ENCODE data around the gene DNM3.

Gene DNM3

DNA sequence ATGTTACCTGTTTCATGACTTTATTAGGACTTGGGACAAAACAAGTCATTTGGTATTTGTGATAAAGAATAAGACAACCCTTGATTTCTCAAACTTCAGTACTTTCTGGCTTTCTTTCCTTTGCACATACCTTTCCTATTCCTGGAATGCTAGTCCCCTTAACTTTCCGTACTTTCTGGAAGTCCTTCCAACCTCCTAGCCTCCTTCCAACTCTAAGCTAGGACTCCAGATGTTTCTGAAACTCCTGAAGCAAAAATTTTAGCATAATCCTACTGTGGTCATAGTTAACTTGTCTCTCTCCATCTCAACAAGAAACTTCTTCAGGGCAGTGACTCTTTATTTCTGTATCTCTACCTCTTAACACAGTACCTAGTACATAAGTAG lies 559.4 kb downstream of the DNM3 start:
- Mint-ChIP-seq H3K27me3 (no peaks in the 10 kb centered on the region), H3K4me3 (no peak overlapping the region), H3K9me3 (no peaks in the 10 kb centered on the region), H3K36me3 (ENCODE audit: insufficient read depth) (peaks cover 2% of the 10 kb centered on the region), H3K27ac (ENCODE audit: low read depth) (no peak overlapping the region), H3K4me1 (peaks cover 47% of the 10 kb centered on the region)
- DNase-seq (ENCODE audit: low spot score in 2 of 2), result no peak
- no peak for ATAC-seq (replicated peaks; ENCODE audit: extremely low read depth, poor library complexity, severe bottlenecking)

DNA sequence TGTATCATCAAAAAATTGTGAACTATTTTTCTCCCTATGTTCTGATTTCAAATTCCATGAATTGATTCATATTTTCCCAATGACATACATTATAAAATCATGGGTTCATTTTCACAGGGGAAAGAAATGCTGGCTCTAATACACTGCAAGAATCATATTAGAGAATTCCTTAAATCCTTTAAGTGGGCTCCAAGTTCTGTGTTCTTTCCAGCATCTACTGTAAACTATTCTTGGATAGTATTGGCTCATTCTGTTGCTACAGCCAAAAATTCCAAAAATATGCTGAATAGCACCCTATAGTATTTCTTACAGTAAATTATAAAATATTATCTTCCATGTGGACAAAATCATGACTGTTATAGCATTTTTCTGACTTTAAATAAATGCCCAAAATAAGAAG lies 560.2 kb downstream of the DNM3 start:
- H3K27ac Mint-ChIP-seq (ENCODE audit: low read depth), result no peak overlapping the region
- H3K27me3 Mint-ChIP-seq, result no peaks in the 10 kb centered on the region
- peaks cover 47% of the 10 kb centered on the region for H3K4me1 Mint-ChIP-seq
- no peak for ATAC-seq (replicated peaks; ENCODE audit: extremely low read depth, poor library complexity, severe bottlenecking)
- DNase-seq (ENCODE audit: low spot score in 2 of 2), result no peak
- H3K36me3 Mint-ChIP-seq (ENCODE audit: insufficient read depth), result peaks cover 4% of the 10 kb centered on the region
- H3K9me3 Mint-ChIP-seq, result no peaks in the 10 kb centered on the region
- H3K4me3 Mint-ChIP-seq, result no peak overlapping the region

DNA sequence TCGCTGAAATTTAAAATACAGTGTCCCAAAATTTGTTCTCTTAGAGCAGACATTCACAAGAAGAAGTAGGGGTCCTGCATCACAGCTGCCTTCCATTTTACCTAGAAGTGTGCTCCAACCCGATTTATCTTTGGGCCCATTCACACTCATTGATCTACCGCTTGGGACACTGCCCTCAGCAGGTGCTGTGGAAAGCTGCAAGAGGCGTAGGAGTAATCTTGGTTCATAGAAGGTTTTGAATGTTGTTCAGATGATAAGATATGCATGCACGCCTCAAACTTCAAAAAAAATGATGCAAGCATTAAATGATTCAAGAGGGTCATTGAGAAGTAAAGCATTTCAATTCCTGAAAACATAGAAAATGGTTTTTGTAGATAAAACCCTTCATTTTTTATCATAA lies 560.6 kb downstream of the DNM3 start:
- Mint-ChIP-seq H3K27ac (ENCODE audit: low read depth) (no peak overlapping the region), H3K27me3 (no peaks in the 10 kb centered on the region), H3K4me1 (peaks cover 47% of the 10 kb centered on the region), H3K9me3 (no peaks in the 10 kb centered on the region), H3K4me3 (no peak overlapping the region), H3K36me3 (ENCODE audit: insufficient read depth) (peaks cover 4% of the 10 kb centered on the region)
- DNase-seq (ENCODE audit: low spot score in 2 of 2), result no peak
- ATAC-seq (replicated peaks; ENCODE audit: extremely low read depth, poor library complexity, severe bottlenecking), result no peak

DNA sequence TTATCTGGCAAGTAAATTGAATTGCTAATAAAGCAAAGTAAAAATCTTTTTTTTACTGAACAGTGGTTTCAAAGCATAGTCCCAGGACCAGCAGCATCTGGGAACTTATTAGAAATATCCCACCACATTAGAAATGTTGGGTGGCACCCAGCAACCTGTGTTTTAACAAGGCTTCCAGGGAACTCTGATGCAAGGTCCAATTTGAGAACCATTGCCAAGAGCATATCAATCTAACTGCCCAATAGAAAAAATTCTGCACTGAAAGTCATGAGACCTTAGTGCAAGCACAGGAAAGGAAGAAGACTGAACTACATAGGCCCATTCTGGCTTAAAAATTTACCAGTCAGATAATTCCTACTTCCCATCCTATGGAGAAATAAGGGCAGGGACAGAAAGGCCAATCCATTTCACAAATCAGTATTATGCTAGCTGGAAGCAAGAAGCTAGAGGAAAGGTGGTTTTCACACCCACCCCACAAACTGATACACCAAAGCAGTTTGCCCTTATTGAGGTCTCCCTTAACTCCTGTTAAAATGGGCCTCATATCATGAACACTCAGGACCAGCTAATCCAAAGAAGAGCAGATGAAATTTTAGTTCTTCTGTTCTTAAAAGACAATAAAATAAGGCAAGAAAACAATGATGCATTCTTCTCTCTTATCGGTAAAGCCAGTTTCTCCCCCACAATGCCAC lies 561.7 kb downstream of the DNM3 start:
- Mint-ChIP-seq H3K27me3 (no peaks in the 10 kb centered on the region), H3K4me3 (no peak overlapping the region), H3K4me1 (peaks cover 43% of the 10 kb centered on the region), H3K36me3 (ENCODE audit: insufficient read depth) (peaks cover 2% of the 10 kb centered on the region), H3K9me3 (no peaks in the 10 kb centered on the region), H3K27ac (ENCODE audit: low read depth) (no peak overlapping the region)
- DNase-seq (ENCODE audit: low spot score in 2 of 2) (no peak), ATAC-seq (replicated peaks; ENCODE audit: extremely low read depth, poor library complexity, severe bottlenecking) (no peak)

DNA sequence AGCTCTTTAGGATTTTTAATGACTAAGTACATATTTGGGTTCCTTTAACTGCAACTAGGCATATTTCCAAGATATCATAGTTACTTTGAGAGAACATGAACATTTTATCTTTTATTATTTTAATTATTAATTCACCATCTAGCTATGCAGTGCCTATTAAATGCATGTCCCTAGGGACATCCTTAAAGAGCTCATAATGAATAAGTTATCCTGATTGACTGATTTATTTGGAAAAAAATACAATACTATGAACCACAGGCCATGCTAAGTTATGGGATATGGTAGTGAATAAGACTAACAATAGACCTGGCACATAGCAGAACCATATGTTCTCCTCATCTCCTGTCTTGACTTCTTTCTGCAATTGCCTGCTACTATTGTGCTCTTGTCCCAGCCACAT lies 562.8 kb downstream of the DNM3 start:
- peaks cover 32% of the 10 kb centered on the region for H3K4me1 Mint-ChIP-seq
- no peak overlapping the region for H3K4me3 Mint-ChIP-seq
- peaks cover 2% of the 10 kb centered on the region for H3K36me3 Mint-ChIP-seq (ENCODE audit: insufficient read depth)
- no peaks in the 10 kb centered on the region for H3K27me3 Mint-ChIP-seq
- H3K9me3 Mint-ChIP-seq, result no peaks in the 10 kb centered on the region
- ATAC-seq (replicated peaks; ENCODE audit: extremely low read depth, poor library complexity, severe bottlenecking) (no peak), DNase-seq (ENCODE audit: low spot score in 2 of 2) (no peak)
- no peak overlapping the region for H3K27ac Mint-ChIP-seq (ENCODE audit: low read depth)

DNA sequence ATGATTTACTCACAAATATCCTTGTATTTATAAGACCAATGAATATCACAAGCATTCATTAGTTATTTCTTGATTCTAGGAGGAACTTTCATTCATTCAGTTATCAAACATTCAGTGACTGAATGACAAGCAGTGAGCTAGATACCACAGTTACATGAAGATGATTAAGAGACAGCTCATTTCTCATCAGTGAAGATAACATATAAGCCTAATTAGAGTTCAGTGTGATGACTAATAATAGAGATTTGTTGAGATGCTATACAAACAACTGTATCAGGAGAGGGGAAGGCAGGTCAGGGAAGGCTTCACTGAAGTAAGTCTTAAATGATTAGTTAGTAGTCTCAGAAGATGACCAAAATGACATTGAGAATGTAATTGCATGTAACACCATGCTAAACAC lies 564.6 kb downstream of the DNM3 start:
- no peak for ATAC-seq (replicated peaks; ENCODE audit: extremely low read depth, poor library complexity, severe bottlenecking)
- no peak overlapping the region for H3K27ac Mint-ChIP-seq (ENCODE audit: low read depth)
- peaks cover 14% of the 10 kb centered on the region for H3K4me1 Mint-ChIP-seq
- no peak for DNase-seq (ENCODE audit: low spot score in 2 of 2)
- H3K9me3 Mint-ChIP-seq, result no peaks in the 10 kb centered on the region
- H3K27me3 Mint-ChIP-seq, result no peaks in the 10 kb centered on the region
- H3K36me3 Mint-ChIP-seq (ENCODE audit: insufficient read depth), result peaks cover 2% of the 10 kb centered on the region
- no peak overlapping the region for H3K4me3 Mint-ChIP-seq

DNA sequence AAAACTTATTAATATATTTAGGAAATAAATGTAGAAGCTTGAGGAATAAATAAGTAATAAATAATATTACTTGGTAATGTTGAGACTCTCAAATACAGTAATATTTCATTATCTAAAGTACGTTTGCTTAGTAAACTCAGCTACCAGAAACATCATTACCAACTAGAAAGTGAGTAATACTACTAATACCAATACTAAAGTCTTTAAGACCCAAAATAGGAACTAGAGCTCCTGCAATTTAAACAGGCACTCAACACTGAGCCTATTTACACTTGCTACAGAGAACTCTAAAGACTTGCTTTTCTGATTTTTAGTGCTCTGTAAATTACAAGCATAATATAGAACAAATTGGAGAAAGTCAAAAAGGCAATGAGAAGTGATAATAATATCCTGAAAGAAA lies 565.7 kb downstream of the DNM3 start:
- ATAC-seq (replicated peaks; ENCODE audit: extremely low read depth, poor library complexity, severe bottlenecking) (no peak), DNase-seq (ENCODE audit: low spot score in 2 of 2) (no peak)
- H3K4me1 Mint-ChIP-seq, result peaks cover 13% of the 10 kb centered on the region
- no peaks in the 10 kb centered on the region for H3K9me3 Mint-ChIP-seq
- peaks cover 2% of the 10 kb centered on the region for H3K36me3 Mint-ChIP-seq (ENCODE audit: insufficient read depth)
- no peak overlapping the region for H3K4me3 Mint-ChIP-seq
- no peaks in the 10 kb centered on the region for H3K27me3 Mint-ChIP-seq
- no peak overlapping the region for H3K27ac Mint-ChIP-seq (ENCODE audit: low read depth)

DNA sequence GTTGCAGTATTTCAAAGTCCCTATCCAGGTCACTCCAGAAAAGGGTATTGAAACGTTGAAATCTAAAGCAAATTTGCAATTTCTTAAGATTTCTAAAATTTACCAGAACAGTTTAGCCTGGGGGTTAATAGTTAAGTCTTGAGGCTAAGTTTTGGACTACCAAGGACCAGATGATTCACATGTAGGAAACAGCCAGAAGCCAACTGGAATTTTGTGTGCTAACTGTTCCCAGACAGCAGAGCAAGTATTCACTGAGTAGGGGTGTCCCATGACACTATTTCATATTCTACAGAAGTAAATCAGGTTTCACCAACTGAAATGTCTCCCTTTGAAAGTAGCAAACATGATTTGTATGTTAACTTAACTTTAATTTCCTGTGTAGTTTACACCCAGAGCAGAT lies 567.7 kb downstream of the DNM3 start:
- Mint-ChIP-seq H3K27me3 (no peaks in the 10 kb centered on the region), H3K36me3 (ENCODE audit: insufficient read depth) (peaks cover 4% of the 10 kb centered on the region), H3K27ac (ENCODE audit: low read depth) (no peak overlapping the region), H3K4me3 (no peak overlapping the region), H3K4me1 (no peaks in the 10 kb centered on the region), H3K9me3 (no peaks in the 10 kb centered on the region)
- DNase-seq (ENCODE audit: low spot score in 2 of 2) (no peak), ATAC-seq (replicated peaks; ENCODE audit: extremely low read depth, poor library complexity, severe bottlenecking) (no peak)

DNA sequence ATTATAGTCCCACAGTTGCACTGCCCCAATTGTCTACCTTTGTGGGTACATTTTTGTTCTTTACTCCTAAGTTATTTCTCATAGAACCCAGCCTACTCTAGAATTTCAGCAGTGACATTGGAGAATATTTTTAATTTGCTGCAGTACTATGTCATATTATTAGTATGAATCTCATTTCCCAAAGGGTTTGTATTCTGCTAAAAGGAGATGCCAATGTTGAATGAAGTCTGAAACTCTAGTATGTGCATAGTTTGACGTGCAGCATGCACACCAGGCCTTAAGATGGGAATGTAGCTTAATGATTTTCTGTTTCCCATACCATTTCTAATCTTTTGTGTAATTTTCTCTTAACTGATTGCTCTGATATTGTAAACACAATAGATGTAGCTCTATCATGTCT lies 568.7 kb downstream of the DNM3 start:
- no peaks in the 10 kb centered on the region for H3K9me3 Mint-ChIP-seq
- peaks cover 4% of the 10 kb centered on the region for H3K36me3 Mint-ChIP-seq (ENCODE audit: insufficient read depth)
- H3K27me3 Mint-ChIP-seq, result no peaks in the 10 kb centered on the region
- H3K4me1 Mint-ChIP-seq, result no peaks in the 10 kb centered on the region
- H3K4me3 Mint-ChIP-seq, result no peak overlapping the region
- DNase-seq (ENCODE audit: low spot score in 2 of 2), result no peak
- no peak overlapping the region for H3K27ac Mint-ChIP-seq (ENCODE audit: low read depth)
- ATAC-seq (replicated peaks; ENCODE audit: extremely low read depth, poor library complexity, severe bottlenecking), result no peak

DNA sequence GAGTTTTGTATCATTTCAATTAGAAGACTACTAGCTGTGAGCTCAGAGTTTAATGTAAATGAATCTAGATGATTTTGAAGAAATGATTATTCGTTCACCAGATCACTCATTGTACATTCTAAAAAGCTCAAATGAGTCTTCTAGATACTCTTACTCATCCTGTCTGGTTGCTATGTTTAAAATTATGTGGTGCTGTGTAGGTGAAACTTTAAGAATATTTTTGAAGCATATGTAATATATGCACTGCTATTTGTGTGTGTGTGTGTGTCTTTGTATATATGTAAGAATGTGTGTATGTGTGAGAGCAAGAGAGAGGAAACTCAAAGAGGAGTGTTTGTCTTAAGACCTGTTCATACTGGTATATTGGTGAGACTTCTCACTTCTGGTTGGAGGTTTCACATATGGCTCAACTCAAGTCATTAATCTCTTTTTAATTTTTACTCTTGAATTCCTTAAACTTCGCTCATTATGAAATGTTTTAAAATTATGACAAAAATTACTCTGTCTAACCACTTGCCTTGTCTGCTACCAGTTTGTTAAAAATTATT lies 570.6 kb downstream of the DNM3 start:
- no peaks in the 10 kb centered on the region for H3K27me3 Mint-ChIP-seq
- H3K4me1 Mint-ChIP-seq, result no peaks in the 10 kb centered on the region
- H3K36me3 Mint-ChIP-seq (ENCODE audit: insufficient read depth), result peaks cover 1% of the 10 kb centered on the region
- H3K4me3 Mint-ChIP-seq, result no peak overlapping the region
- no peak for DNase-seq (ENCODE audit: low spot score in 2 of 2)
- no peak for ATAC-seq (replicated peaks; ENCODE audit: extremely low read depth, poor library complexity, severe bottlenecking)
- H3K27ac Mint-ChIP-seq (ENCODE audit: low read depth), result no peak overlapping the region
- no peaks in the 10 kb centered on the region for H3K9me3 Mint-ChIP-seq

DNA sequence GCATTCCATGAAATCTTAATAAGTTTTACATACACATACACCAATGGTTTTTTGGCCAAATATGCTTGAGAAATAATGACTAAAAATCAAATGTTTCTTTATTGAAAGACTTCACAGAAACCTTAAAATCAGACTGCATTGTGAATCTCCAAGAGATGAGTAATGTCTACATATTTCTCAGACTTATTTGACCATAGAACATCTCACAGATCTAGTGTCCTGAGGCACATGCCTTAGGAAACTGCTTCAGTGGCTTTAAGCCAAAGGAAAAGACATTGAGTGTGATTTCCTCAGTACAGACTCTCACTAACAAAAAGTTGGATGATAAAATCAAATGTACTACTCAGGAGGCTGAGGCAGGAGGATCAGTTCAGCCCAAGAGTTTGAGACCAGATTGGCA lies 573.0 kb downstream of the DNM3 start:
- Mint-ChIP-seq H3K4me3 (no peak overlapping the region), H3K9me3 (no peaks in the 10 kb centered on the region), H3K27ac (ENCODE audit: low read depth) (no peak overlapping the region), H3K36me3 (ENCODE audit: insufficient read depth) (peaks cover 1% of the 10 kb centered on the region), H3K4me1 (no peaks in the 10 kb centered on the region), H3K27me3 (no peaks in the 10 kb centered on the region)
- ATAC-seq (replicated peaks; ENCODE audit: extremely low read depth, poor library complexity, severe bottlenecking), result no peak
- no peak for DNase-seq (ENCODE audit: low spot score in 2 of 2)

DNA sequence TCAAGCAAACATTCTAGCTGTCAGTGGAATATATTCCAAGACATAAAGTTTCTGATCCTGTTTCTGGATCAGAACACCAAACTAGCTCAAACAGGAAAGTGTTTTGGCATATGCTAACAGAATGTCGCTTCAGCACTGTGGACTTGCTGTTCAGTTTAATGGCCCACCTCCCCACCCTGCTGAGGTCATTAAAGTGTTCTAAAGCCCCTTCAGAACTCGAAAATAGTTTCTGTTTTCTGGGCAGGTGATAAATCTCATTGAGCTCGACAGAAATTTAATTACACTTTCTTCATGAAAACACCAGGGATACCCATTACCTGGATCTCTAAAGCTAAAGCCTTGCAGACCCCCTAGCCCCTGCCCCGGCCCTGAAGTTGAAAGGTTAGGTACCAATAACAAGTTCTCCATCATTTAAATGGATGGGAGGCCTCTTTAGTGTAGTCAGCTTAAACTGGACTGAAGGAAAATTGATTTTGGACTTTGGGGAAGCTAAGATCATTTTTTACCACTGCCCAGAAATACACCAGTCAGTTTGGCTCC lies 575.3 kb downstream of the DNM3 start:
- Mint-ChIP-seq H3K4me3 (no peak overlapping the region), H3K27ac (ENCODE audit: low read depth) (no peak overlapping the region), H3K4me1 (no peaks in the 10 kb centered on the region), H3K27me3 (no peaks in the 10 kb centered on the region), H3K36me3 (ENCODE audit: insufficient read depth) (peaks cover 1% of the 10 kb centered on the region), H3K9me3 (no peaks in the 10 kb centered on the region)
- DNase-seq (ENCODE audit: low spot score in 2 of 2) (no peak), ATAC-seq (replicated peaks; ENCODE audit: extremely low read depth, poor library complexity, severe bottlenecking) (no peak)

DNA sequence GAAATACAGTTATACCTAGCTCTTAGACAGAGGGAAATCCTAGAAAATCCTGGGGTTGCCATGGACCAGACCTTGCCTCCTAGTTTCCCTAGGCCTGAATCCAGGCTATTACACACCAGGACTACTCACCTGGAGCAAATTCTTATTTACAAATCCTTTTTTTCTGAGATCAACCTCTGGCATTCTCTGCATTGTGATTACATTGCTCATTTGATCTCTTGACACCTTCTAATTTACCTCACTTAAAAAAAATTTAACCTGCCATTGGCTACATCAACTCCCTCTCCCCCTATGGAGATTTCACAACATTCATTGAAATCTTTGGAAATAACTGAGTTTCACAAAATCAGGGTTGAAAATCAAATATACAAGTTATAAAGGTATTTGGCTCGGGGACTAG lies 576.3 kb downstream of the DNM3 start:
- DNase-seq (ENCODE audit: low spot score in 2 of 2) (no peak), ATAC-seq (replicated peaks; ENCODE audit: extremely low read depth, poor library complexity, severe bottlenecking) (no peak)
- Mint-ChIP-seq H3K4me1 (no peaks in the 10 kb centered on the region), H3K4me3 (no peak overlapping the region), H3K27me3 (no peaks in the 10 kb centered on the region), H3K36me3 (ENCODE audit: insufficient read depth) (peaks cover 1% of the 10 kb centered on the region), H3K9me3 (no peaks in the 10 kb centered on the region), H3K27ac (ENCODE audit: low read depth) (no peak overlapping the region)

All from central memory CD8-positive, alpha-beta T cell (primary cell).